Measurements from ENCODE around the gene KISS1.

The KISS1 gene

DNA sequence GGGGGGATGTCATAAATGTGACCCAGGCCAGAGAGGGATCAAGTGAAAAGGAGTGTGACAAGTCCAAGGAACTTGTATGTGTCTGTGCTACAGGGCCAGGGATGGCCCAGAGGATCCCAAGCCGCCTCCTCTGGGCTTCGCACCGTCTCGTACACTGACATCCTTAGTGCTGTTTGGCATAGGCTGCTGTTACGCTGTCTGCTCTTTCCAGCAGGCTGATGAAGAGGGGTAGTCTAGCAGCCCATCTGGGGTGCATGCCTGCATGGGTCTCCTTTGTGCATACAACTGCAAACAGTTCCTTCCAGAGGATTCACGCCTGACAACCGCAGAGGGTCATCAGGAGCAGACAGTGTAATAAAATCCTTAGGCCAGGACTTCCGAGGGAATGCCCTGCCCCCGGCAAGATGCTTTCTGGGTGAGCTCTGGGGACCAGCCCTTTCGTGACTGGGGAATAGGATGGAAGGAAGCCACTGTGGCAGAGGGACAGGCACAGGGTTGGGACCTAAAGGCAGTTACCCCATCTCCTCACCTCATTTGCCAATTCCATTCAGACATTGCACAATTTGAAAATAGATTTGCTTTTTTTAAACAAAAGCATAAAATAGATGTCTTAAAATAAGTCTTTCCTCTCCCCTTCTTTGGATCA, 23.8 kb upstream of the KISS1 start:
- H3K27ac ChIP-seq = no peak overlapping the region
- DNase-seq (ENCODE audit: low read depth, low spot score) = no peak

DNA sequence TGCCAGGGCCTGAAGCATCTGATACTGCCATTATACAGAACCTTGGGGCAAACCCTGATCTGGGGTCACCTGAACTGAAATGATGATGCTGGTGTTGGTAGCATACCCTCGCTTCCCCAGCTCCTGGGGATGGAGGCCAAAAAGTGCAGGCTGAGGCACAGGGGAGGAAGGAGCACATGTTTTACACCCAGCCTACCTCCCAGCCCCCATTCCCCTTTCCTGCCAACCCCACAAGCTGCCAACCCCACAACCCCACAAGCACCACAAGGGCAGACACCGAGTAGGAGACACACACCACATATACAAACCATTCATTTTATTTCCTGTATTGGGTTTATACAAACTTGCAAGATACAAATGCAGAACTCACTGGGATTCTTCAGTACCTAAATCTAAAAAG, 22.3 kb upstream of the KISS1 start:
- no peak for DNase-seq (ENCODE audit: low read depth, low spot score)

GRCh38 chr1:204217648-204218000, 21.3 kb upstream of the KISS1 start:
- no peak overlapping the region for H3K27ac ChIP-seq
- DNase-seq (ENCODE audit: low read depth, low spot score) = no peak

More for the DNA sequence above, 22.3 kb upstream of the KISS1 start:
- H3K27ac ChIP-seq = no peak overlapping the region

DNA sequence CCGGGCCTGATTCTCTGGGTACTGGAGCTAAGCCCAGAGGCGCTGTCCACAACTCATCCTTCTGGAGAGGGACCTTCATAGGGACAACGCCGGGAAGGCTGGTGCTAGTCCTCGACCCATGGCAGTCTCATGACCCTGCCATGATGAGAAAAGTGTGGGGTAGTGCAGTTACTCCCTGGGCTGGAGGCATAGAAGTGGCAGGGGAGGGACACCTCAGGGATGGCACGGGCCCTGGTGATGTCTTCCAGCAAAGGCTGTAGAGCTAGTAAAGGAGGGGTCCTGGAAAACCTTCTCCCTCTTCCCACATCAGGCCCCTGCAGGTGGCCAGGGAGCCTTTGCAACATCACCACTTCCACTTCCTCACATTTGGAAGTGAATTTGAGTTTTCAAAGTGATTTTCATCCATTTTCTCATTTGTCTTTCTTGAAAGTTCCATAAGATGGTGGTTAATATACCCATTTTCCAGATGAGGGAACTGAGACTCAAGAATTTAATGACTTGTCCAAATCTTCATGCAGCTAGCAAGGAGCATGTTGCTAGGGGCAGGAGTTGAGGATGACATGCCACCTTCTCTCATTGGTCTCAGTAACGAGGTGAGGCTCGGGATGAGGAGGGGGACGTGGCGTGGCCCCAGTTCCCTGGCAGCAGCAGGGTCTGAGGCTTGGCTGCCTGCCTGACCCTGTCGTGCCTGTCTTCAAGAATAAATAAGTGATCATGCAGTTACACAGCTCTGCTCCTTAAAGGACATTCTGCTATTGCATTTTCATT, 20.8 kb upstream of the KISS1 start:
- no peak for DNase-seq (ENCODE audit: low read depth, low spot score)
- no peak overlapping the region for H3K27ac ChIP-seq

DNA sequence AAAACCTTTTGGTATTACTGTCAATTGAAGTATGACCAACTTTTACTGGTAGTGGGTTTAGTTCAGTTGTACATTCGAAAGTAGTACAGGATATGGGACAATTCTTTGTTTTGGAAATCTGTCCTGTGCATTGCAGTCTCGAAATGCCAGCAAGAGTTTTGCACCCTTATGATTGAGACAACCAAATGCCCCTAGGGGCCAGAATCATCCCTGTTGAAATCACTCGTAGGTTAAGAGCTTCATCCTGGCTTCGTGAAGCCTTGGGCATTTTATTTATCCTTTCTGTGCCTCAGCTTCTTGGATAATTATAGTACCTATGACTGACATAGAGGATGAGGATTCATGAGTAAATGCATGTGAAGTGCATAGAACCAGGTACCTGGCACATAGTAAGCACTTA, 19.9 kb upstream of the KISS1 start:
- H3K27ac ChIP-seq = no peak overlapping the region
- DNase-seq (ENCODE audit: low read depth, low spot score) = no peak

DNA sequence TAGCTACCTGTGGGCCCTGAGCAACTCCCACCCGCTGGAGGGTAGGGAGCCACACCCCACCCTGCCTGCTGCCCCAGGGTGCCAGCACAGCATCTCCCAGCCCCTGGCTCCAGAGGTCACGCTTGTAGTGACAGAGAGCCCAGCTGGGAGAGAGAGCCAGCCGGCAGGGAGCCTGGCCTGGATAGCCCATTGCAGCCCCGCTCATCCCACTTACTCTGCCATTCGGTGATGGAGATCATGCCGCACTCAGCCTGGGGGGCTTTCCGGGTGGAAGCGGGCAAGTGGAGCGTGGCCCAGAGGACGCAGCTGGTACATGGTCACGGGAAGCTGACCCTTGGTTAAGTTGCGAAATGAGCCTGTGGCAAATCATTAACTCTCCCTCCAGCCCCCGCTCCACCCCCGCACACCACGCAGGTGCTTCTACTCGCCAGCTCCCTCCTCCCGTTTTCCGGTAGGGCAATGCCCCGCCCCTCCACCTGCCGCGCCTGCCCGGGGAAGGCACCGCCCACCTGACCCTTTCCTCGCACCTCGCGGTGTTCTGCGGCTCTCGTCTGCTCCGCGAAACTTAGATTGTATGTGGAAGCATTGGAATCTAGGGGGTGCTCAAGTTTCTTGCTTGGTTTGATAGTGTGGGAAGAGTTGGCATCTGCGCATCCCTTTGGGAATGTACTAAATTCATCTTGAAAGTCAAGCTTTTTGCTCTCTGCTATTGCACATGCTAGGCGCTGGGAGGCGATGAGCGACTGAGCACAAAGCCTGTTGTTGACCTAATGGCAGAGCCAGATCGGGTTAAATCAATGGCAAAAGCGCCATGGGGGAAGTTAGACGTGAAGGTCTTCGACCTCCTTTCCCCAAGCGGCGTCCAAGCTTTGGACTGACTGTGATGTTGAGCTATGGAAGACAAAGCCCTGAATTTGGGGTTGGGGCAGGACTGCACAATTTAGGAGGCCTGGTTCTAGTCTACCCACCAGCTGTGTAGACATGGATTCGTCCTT, 17.7 kb upstream of the KISS1 start, which contains the start of gene GOLT1A:
Gene GOLT1A (minus strand): TSS at position 321 of the 995 bp plus-strand sequence. CDS start 82 bp downstream, at position 239.
- DNase-seq (ENCODE audit: low read depth, low spot score) = peak; percentile 24
- H3K27ac ChIP-seq = peak within 1 kb of the TSS; percentile 34

DNA sequence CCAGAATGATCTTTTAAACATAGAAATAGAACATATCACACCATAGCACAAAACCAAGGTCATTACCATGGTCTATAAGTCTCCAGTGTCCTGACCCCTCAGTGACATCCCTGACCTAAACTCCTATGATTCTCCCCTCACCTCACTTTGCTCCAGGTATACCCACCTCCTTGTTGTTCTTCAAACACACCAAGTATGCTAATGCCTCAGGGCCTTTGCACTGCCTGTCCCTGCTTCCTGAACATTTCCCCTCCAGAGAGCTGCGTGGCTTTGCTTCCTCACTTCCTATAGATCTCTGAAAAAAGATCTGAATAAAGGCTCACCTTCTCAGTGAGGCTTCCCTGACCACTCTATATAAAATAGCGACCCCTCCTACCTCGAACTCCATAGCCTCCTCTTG, 16.4 kb upstream of the KISS1 start:
- H3K27ac ChIP-seq = no peak overlapping the region
- DNase-seq (ENCODE audit: low read depth, low spot score) = no peak

GRCh38 chr1:204211046-204211445, 14.8 kb upstream of the KISS1 start:
- no peak for DNase-seq (ENCODE audit: low read depth, low spot score)
- no peak overlapping the region for H3K27ac ChIP-seq

DNA sequence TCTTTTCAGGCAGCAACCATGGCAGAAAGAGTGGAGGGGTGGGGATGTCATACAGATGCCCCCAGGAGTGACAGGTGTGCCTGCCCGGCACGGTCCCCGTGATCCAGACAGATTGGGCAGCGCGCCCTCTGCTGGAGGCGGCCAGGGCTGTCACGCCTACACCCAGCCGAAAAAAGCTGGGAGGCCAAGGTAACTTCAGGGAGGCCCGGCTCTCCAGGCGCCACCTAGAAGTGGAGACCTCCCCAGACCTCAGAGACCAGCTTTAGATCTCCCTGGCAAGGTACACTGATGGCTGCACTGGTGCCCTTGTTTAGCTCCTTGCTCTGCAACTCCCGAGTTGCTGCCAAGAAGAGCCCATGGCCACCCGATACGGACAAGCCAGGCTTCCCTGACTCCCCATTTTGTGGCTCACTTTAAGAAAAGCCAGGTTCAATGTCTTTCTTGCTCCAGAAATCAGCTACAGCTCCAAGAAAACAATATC, 10.9 kb upstream of the KISS1 start:
- no peak overlapping the region for H3K27ac ChIP-seq
- DNase-seq (ENCODE audit: low read depth, low spot score) = no peak

DNA sequence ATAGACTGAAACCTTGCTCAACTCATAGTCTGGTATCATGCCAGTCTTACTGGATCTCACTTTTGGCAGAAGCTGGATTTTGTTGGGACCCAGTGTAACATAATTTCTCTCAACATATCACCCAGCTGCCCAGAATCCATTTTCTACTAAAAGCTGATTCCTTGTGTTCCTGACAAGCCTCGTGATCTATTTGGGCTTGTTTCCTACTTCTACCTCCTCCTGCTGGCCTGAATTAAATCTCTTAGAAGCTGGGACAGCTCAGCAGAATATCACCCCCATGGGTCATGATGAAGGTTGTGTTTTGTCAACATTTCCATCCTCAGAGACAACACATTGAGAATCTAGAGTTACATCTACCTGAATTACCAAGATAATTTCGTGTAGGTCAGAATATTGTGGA, 9.8 kb upstream of the KISS1 start:
- H3K27ac ChIP-seq = no peak overlapping the region
- no peak for DNase-seq (ENCODE audit: low read depth, low spot score)

GRCh38 chr1:204205486-204205885, 9.2 kb upstream of the KISS1 start:
- no peak overlapping the region for H3K27ac ChIP-seq
- DNase-seq (ENCODE audit: low read depth, low spot score) = no peak

DNA sequence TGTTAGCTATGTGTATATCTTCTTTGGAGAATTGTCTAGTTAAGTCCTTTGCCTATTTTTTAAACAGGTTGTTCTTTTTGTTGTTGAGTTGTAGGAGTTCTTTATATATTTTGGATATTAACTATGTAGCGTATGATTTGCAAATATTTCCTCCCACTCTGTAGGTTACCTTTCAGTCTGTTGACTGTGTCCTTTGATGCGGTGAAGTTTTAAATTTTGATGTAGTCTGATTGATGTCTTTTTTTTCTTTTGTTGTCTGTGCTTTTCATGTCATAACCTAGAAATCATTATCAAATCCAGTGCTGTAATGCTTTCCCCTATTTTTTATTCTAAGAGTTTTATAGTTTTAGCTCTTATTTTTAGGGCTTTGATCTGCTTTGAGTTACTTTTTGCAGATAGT, 8.7 kb upstream of the KISS1 start:
- no peak overlapping the region for H3K27ac ChIP-seq
- no peak for DNase-seq (ENCODE audit: low read depth, low spot score)

GRCh38 chr1:204203206-204203767, 7.0 kb upstream of the KISS1 start:
- no peak for DNase-seq (ENCODE audit: low read depth, low spot score)
- no peak overlapping the region for H3K27ac ChIP-seq

- no peak overlapping the region for H3K27ac ChIP-seq
- no peak for DNase-seq (ENCODE audit: low read depth, low spot score)
Measured at GRCh38 chr1:204202481-204202880, 6.2 kb upstream of the KISS1 start.

GRCh38 chr1:204201348-204202040, 5.2 kb upstream of the KISS1 start:
- no peak for DNase-seq (ENCODE audit: low read depth, low spot score)

DNA sequence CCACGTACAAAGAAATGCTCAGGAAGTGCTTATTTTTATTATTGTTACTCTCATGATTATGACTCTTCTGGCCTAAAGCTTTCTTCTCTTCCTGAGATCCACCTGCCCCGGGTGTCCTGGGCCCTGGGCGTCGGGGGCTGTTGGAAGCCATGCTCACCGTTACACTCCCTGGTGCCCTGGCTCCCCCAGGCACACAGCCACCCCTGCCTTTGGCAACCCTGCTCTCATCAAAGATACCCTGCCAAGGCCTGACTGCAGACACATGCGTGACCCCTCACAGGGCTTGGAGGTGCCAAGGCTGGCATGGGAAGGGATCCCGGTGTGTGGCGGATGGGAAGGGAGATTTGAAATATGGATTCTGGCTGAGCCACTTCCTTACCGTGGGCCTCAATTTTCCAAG, 3.3 kb upstream of the KISS1 start:
- no peak for DNase-seq (ENCODE audit: low read depth, low spot score)
- H3K27ac ChIP-seq = peak overlapping the region; percentile 76

More at GRCh38 chr1:204201348-204202040, 5.2 kb upstream of the KISS1 start:
- no peak overlapping the region for H3K27ac ChIP-seq

DNA sequence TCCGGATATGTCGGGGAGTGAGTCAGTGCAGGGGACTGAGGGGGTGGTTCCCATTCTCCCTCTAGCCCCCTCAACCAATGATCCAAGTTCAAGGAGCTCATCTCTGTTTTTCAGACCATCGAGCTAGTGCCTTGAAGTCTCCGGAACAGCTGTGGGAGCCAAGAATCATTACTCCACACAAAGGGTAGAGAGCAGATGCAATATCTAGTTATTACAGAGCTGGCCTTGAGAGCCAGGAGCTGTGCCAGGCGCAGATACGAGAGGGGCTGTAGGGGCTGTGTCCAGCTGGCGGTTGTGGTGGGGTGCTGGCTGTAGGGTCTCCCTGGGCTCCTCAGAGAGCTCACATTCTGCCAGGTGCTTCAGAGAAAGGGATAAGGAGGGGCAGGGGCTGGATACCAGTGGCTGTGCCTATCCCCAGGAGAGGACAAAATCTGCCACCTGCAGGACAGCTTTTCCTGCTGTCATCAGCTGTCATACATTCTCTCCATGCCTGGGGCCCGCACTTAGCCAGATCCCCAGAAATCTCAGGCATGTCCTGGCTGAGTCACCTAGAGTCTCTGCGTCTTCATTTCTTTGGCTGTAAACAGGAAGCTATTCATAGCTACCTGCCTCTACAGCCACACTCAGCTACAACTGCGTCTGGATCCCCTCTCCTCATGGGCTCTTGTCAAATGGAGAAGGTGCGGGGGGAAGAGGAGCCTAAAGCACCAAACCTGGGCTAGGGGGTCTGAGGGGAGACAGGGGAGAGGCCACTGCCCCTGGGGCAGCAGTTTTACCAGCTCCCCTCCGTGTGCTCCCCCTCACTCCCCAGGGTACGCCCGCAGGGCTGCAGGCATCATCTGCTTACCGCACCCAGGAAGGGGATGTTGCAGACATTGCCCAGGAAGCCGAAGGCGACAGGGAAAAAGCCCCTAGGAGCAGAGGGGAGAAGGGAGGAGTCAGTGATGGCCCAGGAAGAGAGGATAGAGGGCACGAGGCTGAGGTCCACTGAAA, 2.4 kb upstream of the KISS1 start:
- H3K27ac ChIP-seq = peak overlapping the region; percentile 76
- DNase-seq (ENCODE audit: low read depth, low spot score) = peak; percentile 74

- no peak for DNase-seq (ENCODE audit: low read depth, low spot score)
- H3K27ac ChIP-seq = no peak overlapping the region
Measured at GRCh38 chr1:204197068-204197467, 777 bp upstream of the KISS1 start.

Data from epithelial cell of prostate (primary cell).